Muscle of arm (tissue), 14 donors: ENCODE measurements around the gene HIRA. TPM values are rescaled to one million over a fixed set of nuclear protein-coding genes. Genes with fewer than 3 reads are reported as not detected.

Source experiments
- DNase-seq: peaks from one replicate; pipeline ENCODE4 v3.0.0-alpha.2; 2013
- long read RNA-seq, 11 donors: transcript quantifications; one replicate each; lab custom pipeline, GENCODE V29; 2026
- polyA plus RNA-seq, 12 donors: library from polyadenylated mRNA; unstranded; fragments of 120-200 nt; gene quantifications; one replicate each; pipeline ENCODE4 v1.2.1, GENCODE V29; 2013; ENCODE audit not compliant: insufficient read length in 12 of 12

Gene HIRA, protein sequence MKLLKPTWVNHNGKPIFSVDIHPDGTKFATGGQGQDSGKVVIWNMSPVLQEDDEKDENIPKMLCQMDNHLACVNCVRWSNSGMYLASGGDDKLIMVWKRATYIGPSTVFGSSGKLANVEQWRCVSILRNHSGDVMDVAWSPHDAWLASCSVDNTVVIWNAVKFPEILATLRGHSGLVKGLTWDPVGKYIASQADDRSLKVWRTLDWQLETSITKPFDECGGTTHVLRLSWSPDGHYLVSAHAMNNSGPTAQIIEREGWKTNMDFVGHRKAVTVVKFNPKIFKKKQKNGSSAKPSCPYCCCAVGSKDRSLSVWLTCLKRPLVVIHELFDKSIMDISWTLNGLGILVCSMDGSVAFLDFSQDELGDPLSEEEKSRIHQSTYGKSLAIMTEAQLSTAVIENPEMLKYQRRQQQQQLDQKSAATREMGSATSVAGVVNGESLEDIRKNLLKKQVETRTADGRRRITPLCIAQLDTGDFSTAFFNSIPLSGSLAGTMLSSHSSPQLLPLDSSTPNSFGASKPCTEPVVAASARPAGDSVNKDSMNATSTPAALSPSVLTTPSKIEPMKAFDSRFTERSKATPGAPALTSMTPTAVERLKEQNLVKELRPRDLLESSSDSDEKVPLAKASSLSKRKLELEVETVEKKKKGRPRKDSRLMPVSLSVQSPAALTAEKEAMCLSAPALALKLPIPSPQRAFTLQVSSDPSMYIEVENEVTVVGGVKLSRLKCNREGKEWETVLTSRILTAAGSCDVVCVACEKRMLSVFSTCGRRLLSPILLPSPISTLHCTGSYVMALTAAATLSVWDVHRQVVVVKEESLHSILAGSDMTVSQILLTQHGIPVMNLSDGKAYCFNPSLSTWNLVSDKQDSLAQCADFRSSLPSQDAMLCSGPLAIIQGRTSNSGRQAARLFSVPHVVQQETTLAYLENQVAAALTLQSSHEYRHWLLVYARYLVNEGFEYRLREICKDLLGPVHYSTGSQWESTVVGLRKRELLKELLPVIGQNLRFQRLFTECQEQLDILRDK
- polyA plus RNA-seq: 10 to 100 TPM in 11 of 12 donors, not detected in 1; 13.4 to 19.9 (median 16.6) TPM
- long read RNA-seq, donor 1, partial matches to known transcripts: 5 of 5 reads
- long read RNA-seq, donor 1, other reads (novel, unspliced or antisense): 0 of 5 reads
- long read RNA-seq, donor 2, full-length matches to known transcripts: 4 of 4 reads
- long read RNA-seq, donor 2, partial matches to known transcripts: 0 of 4 reads
- long read RNA-seq, donor 2, other reads (novel, unspliced or antisense): 0 of 4 reads
- long read RNA-seq, donor 3: 0 reads
- long read RNA-seq, donor 4: 0 reads
- long read RNA-seq, donor 5, full-length matches to known transcripts: 4 of 4 reads
- long read RNA-seq, donor 5, partial matches to known transcripts: 0 of 4 reads
- long read RNA-seq, donor 5, other reads (novel, unspliced or antisense): 0 of 4 reads
- long read RNA-seq, donor 6: 0 reads
- long read RNA-seq, donor 7: 0 reads
- long read RNA-seq, donor 8, full-length matches to known transcripts: 3 of 3 reads
- long read RNA-seq, donor 8, partial matches to known transcripts: 0 of 3 reads
- long read RNA-seq, donor 8, other reads (novel, unspliced or antisense): 0 of 3 reads
- long read RNA-seq, donor 9: 0 reads
- long read RNA-seq, donor 10, full-length matches to known transcripts: 2 of 2 reads
- long read RNA-seq, donor 10, partial matches to known transcripts: 0 of 2 reads
- long read RNA-seq, donor 10, other reads (novel, unspliced or antisense): 0 of 2 reads
- long read RNA-seq, donor 11, full-length matches to known transcripts: 1 of 1 reads
- long read RNA-seq, donor 11, partial matches to known transcripts: 0 of 1 reads
- long read RNA-seq, donor 11, other reads (novel, unspliced or antisense): 0 of 1 reads

DNA sequence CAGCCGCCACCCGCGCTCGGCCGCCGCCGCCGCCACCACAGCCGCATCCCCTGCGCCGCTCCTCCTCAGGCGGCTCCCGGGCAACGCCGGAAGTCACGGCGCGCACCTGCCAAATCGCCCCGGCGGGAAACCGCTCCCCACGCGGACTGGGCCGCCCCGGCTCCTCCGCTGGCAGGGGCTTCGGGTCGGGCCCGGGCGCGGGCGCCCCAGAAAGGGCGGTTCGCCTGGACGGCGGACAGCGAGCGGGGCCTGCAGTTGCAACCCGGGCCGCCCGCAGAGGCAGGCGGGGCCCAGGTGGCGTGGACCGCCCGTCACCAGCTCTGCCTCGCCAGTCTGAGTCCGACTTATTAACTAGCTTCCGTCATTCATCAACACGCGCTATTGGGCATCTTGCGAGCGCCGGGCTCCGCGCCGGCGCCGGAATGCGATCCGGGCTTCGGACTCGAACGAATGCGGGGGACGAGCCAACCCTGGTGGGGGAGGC is at the start of gene HIRA:
Gene HIRA, minus strand, starts transcription at position 85 of the 484 bp plus-strand sequence. CDS start 257 bp downstream, outside the sequence.
- peak; percentile 82 for DNase-seq

DNA sequence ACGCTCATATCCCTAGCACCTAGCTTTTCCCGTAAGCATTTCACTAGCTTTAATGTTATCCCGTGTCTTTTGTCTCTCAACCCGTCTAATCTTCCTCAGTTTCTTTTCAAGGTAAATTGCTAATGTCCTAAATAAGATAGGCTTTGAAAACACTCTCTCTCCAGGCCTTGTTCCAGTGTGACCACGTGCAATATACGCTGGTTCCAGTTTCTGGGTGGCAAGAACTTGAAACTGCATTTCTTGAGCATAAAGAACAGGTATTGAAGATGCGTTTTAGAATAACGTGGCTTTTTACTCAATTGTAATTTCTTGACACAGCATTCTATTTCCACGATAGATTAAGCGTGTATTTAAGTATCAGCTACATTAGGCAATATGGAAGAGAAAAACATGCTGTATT is 49.3 kb upstream of the HIRA start:
- DNase-seq: no peak

DNA sequence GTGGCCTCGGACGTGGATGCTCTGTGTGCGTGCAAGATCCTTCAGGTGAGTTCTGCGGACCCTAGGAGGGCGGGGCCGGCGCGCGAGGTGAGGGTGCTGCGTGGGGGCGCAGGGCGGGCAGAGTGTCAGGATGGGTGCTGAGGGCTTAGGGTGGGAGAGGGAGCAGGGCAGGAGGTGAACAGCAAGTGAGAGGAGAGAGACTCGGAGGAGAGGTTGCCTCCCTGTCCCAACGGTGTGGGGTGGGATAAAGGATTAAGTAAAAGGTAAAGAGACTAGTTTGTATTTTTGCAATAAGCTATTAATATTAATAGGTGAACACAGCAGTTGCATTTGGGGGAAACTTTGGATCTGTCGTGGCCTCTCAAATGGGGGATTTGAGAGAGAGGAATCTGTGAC is 48.6 kb upstream of the HIRA start:
- DNase-seq: no peak

DNA sequence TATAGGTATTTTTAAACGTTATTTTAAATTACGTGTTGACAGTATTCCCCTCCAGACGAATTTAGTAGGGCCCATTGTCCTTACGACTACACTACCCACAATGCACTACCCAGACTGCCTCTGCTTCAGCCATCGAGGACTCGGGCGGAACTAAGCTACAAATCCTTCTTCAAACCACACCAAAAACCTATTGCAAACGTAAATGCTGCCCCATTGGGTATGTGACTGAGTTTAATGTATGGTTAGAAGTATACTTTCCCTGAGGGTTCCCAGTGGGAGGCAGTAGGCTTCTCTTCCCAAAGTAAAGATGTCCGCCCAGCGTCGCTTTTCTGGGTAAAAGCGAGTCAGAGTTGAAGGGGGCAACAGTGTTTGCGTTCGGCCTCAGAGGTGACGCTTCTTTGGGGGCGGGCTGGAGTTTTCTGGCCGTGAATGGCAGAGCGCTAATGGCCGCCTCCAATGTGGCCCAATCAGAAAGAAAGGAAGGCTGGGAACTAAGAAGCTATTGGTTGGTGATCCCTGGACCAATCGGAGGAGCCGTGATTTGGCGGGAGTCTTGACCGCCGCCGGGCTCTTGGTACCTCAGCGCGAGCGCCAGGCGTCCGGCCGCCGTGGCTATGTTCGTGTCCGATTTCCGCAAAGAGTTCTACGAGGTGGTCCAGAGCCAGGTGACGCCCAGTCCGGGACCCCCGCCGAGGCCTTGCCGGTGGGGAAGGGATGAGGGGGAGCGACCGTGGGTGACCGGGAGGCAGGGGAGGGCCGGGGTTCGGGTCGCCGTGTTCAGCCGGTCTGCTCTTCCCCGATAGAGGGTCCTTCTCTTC is 48.0 kb upstream of the HIRA start, which contains the start of gene CDC45:
Gene CDC45, plus strand, starts transcription at position 566 of the 818 bp plus-strand sequence. Its CDS starts 49 bp downstream, at position 615.
- peak; percentile 98 for DNase-seq

DNA sequence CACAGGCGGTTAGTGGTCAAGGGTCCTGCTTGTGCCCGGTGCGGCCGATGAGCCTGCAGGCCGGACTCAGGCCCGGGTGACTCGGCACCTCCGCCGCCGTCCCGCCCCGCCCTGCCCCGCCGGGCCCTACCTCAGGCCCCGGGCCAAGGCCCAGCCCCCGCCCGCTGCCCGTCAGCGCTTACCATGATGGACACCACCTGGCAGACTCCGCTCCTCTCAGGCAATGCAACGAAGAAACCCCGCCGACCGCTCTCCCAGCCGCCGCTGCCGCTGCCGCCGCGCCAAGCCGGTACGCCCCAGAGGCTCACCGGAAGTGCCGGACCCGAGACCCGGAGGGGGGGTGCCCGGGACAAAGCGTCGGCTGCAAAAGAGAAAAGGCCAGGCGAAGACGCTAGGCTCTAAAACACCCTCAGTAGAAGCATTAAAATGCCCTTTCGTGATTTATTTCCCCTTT is 47.4 kb upstream of the HIRA start, which contains the start of gene UFD1:
Gene UFD1, minus strand, starts transcription at position 293 of the 454 bp plus-strand sequence. Its CDS starts 108 bp downstream, at position 185.
- DNase-seq: no peak

DNA sequence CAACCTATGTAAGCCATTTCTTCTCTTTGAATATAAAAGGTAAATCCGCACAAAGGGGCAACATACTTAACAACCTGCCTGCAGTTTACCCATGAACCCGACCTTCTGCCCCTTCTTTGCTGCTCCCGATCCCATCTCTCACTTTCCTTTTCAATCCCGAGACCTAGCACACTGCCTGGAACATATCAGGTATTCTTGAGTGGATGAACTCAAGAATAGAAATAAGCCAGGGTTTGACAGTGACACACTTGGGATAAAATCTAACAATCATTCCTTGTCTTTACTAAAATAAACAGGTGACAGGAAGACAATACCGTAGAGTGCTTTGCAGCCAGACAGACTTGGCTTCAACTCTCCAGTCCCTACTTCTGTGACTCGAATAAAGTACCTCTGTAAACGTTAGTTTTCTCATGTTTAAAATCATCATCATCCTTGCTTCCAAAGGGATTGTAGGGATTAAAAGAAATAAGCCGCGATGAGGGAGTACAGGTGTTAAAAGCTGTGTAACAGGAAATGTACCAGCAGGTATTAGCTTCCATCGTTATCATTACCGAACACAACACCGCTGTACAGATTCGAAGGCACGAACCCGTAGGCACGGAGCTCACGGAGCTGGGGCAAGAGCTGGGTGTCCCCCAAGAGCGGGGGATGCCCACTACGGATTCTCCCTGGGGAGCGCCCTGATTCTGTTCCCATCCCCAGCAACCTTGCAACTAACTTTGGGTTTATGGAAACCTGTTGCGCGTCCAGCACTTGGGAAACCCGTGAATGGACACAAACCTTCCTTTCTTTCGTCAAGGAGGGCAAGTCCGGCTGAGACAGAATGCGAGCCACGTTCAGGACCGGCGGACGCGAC is 46.7 kb upstream of the HIRA start:
- no peak for DNase-seq

DNA sequence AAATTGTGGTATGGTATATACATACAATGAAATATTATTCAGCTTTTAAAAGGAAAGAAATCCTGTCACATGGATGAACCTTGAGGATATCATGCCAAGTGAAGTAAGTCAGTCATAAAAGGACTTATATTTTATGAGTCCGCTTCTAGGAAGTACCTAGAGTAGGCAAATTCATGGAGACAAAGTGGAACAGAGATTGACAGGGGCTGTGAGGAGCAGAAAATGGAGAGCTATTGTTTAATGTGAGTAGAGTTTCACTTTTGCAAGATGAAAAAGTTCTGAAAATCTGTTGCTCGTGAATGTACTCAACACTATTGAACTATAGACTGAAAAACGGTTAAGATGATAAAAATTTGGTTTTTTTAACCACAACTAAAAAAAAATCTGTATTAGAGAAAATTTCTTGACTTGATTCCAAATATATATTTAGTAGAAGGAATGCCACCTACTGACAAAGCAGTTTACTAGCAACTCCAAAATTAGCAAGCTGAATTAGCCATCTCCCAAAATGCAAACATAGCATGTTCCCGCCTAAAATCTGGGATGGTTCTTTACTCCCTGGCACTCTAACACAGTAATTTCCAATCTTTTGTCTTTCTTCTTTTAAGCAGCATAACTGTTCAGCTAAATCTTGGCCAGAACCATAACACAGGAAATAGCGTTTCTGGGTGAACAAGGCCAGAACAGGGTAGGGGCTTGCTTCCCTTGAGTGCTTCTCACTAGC is 46.0 kb upstream of the HIRA start:
- no peak for DNase-seq

DNA sequence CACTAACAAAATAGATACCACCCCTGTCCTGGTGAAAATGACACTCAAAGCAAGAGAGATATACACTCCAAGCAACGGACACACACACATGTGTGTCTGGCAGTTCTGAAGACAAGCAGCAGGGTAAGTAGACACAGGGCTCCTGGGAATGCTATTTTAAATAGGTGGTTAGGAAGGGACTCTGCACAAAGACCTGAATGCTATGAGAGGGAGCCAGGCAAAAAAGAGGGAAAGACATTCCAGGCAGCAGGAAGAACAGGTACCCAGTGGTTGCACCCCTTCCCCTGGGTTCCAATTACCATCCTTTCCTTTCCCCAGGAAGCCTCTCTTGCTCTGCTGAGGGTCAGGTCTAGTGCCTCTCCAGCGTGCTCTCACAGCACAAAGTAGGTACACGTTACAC is 44.5 kb upstream of the HIRA start:
- no peak for DNase-seq

DNA sequence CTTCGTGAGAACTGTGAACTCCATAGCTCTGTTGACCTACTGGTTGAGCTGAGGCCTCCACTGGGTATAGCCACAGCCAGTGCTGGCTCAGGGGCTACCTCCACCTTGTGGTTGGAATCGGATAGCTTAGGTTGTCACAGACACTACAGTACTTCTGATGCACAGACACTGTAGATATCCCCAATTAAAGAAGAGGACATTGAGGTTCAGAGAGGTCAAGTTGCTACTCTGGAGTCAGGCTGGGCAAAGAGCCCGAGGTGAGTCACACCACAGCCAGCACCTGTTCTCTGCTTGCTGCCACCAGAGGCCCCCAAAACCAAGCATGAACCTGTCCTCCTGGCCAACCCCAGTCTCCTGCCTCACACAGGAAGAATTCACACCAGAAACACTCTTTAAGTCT is 42.0 kb upstream of the HIRA start:
- DNase-seq: no peak

DNA sequence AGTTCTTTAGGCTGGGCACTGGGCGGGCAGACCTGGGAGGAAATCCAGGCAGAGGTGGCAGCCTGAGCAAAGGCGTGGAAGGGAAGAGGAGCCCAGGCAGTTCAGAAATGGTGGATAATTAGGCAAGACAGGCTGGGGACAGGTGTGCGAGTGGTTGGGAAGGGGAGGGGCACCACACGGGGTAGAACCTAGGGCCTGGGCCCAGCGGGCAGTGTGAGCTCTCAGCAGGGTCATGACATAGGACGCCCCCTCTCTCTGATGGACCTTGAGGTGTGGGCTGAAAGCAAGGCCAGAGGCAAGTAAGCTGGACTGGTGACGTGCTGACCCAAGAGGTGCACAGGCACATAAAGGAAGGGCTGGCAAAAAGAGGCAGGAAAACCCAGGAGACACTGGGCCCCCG is 40.7 kb upstream of the HIRA start:
- no peak for DNase-seq

DNA sequence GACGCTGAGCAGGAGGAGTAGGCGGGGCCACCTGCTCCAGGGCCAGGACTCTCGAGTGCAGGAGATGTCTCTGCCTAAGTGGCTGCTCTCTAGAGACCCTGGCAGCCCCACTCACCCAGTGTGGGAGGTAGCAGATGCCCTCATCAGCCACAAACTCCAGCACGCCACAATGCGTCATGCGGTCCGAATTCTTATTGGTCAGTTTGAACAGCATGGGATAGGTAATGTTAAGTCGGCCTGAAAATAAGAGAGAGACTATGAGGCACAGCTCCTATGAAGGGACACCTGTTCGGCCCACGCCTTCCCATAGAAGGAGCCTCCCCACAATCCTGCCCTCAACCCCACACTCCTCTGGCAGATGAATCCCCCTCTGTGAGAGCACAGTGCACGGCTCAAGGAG is 40.0 kb upstream of the HIRA start:
- DNase-seq: no peak

DNA sequence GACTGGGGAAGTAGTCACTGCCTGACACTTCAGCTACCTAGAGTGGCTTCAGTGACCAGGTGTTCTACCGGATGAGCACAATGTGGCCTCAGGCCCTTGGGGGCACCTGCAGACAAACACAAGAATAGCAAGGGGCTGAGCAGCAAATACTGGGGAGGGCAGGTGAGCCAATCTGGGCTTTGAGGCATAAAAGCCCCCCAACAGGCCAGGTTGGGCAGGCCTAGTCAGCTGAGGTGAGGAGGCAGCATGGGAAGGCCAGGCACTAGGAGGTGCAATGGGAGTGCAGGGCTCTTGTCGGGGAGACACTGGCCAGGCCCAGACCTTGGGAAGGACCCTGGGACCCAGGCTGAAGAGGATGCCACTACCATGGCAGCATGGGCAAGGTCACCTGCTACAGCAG is 38.5 kb upstream of the HIRA start:
- no peak for DNase-seq

DNA sequence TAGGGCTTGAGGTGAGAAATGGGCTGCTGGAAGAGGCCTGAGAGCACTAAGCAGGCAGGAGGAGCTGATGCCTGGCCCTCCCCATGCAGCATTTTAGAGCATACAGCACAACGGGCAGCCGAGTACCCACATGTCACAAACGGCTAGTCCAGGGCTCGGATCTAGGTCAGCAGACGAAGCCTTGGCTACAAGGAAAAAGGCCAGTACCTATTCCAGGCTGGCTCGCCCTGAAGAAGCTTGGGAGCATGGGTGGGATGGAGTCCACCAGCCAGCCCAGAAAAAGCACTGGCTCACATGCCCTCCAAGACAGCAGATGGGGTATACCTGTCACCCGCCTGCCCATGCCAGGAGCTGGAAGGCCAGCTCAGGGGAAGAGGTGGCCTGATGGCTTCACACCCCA is 37.9 kb upstream of the HIRA start:
- DNase-seq: no peak

DNA sequence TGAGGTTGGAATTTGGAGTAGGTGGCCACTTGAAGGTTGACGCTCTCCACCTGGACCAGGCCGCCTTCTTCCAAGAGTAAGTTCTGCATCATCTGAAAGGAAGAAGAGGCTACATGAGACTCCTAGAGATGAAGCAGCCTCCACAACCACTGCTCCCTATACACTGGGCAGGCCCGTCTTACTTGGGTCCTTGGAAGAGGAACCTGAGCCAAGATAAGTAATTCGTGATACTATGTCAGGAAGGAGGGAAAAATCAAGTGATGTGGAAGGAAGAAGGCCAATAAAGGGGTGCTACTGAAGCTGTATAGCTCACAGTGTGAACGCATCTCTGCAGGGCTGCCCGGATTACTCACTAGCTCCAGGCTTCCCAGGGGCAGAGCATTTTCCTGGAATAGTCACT is 36.4 kb upstream of the HIRA start:
- no peak for DNase-seq

DNA sequence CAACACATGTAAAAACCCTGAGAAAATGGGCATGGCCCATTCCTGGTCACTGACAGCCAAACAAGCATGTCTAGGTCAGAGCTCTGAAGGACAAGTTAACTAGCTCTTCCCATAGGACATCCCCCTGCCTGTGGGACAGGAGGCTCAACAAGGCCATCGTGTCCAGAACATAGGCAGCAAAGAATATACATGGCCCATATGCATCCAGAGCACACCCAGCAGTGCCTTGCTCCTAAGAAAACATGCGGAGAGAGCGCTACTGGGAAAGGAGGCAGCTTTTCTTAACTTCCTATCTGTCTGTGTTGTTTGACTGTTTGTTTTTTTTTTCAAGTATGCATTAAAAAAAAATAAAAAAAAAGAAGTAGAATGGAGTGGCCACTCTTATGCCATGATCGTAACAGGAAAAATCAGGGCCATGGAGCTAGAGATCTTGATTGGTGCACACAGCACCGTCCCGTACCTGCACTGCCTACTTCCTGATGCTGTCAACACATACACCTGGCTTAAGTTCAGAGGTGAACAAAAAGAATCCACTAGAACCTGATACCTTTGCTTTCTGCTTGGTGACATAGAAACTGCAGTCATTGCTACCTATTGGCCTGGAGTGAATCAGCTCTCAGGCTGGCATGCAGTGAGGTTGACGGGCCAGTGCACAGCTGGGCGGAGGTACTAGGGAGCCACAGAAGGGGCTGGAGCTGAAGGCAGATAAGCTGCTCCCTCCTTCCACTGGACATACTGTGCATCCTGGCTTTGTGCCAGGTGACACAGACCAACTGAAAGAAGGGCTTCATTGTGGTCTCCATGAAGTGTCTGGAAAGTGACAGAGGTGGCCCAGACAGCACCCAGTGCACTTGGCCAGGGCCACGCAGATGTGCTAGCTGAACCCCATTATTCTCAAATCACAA is 35.6 kb upstream of the HIRA start:
- no peak for DNase-seq

DNA sequence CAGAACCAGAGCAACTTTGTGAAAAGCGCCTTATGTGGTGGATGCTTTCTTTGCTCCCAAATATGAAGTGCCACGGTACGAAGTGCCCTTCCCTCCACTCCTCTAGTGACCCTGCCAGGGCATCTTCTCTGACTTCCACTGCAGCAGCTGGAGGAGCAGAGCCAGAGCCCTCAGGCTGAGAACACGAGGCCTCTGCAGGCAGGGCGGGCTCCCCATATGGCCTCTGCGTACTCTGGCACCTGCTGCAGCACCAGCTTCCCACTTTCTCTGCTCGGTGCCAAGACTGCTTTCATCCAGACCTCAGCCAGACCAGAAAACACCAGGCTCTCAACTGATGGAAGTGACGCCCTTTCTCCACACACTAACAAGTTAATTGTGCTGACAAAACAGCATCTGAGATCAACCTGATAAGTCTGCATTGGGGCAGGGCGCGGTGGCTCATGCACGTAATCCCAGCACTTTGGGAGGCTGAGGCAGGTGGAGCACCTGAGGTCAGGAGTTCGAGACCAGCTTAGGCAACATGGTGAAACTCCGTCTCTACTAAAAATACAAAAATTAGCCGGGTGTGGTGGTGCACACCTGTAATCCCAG is 34.7 kb upstream of the HIRA start:
- no peak for DNase-seq
